AG04449 (cell line): ENCODE measurements around the gene SERPINF2.

Experiments
- CTCF ChIA-PET: fragments of 350-600 bp; formaldehyde crosslinking; extraction: SDS; loops from one replicate; lab custom pipeline; 2021; ENCODE audit warnings: antibody characterized with exemption; lab: Yijun Ruan, JAX
- POLR2A ChIA-PET: fragments of 400-600, 350-600 bp; formaldehyde crosslinking; extraction: SDS; loops from one replicate; lab custom pipeline; 2020; ENCODE audit warnings: antibody characterized with exemption, inconsistent platforms; lab: Yijun Ruan, JAX
- DNase-seq: peaks from one replicate; pipeline ENCODE4 v3.0.0-alpha.2; 2010; ENCODE audit warnings: low read depth, low spot score
- H3K4me3 ChIP-seq: 2 replicates; pipeline ENCODE4 v1.5.1; 2011; ENCODE audit warnings: low read depth, mild to moderate bottlenecking, control low read depth, low read length
- TF ChIP-seq, protein P1 (sequence below): IDR thresholded peaks from one replicate; pipeline ENCODE4 v1.5.1; 2011; ENCODE audit warnings: mild to moderate bottlenecking, moderate library complexity, low read length, control low read depth, inconsistent platforms; ENCODE audit not compliant: insufficient read depth; ENCODE audit errors: missing control alignments

The SERPINF2 gene

DNA sequence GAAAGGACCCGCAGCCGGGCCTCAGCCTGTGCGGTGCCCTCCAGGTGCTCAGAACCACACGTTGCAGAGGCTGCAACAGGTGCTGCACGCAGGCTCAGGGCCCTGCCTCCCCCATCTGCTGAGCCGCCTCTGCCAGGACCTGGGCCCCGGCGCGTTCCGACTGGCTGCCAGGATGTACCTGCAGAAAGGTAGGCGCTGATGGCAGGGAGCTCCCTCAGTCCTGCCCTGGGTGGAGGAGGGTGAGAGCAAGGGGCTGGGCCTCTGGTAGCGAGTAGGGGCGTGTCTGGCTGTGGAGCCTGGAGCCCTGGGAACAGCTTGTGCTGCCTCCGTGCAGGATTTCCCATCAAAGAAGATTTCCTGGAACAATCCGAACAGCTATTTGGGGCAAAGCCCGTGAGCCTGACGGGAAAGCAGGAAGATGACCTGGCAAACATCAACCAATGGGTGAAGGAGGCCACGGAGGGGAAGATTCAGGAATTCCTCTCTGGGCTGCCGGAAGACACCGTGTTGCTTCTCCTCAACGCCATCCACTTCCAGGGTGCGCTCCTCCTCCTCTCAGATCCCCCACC is 4.4 kb downstream of the SERPINF2 start:
- POLR2A ChIA-PET = no interaction called here
- DNase-seq = no peak
- CTCF ChIA-PET = interaction anchor here (2.0 kb wide), 1 partner anchor 26 kb away, joined by 6 read pairs; no protein-coding TSS in a partner anchor

DNA sequence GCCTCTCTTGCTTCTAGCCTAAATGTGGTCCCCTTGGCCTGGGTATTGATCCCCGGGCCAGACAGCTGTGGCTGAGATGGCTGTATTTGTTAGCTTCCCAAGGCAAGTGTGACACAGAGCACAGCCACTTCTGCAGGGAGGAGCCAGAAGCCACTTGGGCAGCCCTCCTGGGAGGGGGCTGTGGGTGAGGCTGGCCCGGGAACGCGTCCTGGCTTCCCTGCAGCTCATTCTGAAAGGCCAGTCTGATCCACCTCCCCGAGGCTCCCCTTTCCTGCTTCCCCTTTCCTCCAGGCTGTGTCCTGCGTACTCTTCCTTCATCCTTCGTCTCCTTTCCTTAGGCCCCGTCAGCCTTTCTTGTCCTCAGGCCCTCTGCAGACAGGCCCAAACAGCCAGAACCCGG is 8.0 kb downstream of the SERPINF2 start:
- ChIA-PET CTCF (interaction anchor here (0.6 kb wide), 1 partner anchor 29 kb away, joined by 3 read pairs; no protein-coding TSS in a partner anchor), POLR2A (interaction anchor here (0.6 kb wide), 1 partner anchor 567 kb away, joined by 4 read pairs; no protein-coding TSS in a partner anchor)
- no peak for DNase-seq
- TF ChIP-seq, protein P1, sequence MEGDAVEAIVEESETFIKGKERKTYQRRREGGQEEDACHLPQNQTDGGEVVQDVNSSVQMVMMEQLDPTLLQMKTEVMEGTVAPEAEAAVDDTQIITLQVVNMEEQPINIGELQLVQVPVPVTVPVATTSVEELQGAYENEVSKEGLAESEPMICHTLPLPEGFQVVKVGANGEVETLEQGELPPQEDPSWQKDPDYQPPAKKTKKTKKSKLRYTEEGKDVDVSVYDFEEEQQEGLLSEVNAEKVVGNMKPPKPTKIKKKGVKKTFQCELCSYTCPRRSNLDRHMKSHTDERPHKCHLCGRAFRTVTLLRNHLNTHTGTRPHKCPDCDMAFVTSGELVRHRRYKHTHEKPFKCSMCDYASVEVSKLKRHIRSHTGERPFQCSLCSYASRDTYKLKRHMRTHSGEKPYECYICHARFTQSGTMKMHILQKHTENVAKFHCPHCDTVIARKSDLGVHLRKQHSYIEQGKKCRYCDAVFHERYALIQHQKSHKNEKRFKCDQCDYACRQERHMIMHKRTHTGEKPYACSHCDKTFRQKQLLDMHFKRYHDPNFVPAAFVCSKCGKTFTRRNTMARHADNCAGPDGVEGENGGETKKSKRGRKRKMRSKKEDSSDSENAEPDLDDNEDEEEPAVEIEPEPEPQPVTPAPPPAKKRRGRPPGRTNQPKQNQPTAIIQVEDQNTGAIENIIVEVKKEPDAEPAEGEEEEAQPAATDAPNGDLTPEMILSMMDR = no peak
- no peak overlapping the region for H3K4me3 ChIP-seq

More for the DNA sequence above, 4.4 kb downstream of the SERPINF2 start:
- no peak overlapping the region for H3K4me3 ChIP-seq
- TF ChIP-seq, protein P1 = no peak

DNA sequence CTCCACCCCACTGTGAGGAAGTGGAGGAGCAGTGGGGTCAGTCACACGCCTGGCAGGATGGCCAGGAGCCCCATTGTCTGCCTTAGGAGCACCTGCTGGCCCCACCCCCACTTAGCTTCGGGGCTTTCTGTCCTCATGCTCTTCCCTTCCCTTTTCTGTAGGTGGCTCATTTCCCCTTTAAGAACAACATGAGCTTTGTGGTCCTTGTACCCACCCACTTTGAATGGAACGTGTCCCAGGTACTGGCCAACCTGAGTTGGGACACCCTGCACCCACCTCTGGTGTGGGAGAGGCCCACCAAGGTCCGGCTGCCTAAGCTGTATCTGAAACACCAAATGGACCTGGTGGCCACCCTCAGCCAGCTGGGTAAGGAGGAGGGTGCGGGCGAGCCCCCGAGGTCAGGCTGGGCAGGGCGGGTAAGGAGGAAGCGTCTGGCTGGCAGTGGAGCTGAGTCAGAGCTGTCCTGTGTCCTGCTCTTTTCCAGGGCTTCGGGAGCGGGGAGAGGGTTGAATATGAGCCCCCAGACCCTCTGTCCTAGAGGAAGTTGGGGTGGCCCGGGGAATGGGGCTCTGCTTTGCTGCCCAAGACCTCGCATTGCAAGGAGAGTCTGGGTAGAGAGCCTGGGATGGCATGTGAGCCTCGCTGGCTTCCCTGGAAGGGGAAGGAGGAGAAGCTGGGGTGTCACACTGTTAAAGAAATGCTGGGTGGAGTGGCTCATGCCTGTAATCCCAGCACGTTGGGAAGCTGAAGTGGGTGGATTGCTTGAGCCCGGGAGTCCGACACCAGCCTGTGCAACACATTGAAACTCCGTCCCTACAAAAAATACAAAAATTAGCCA is 10.0 kb downstream of the SERPINF2 start:
- no peak overlapping the region for H3K4me3 ChIP-seq
- TF ChIP-seq, protein P1 = no peak
- CTCF ChIA-PET = interaction anchor here (0.7 to 1.6 kb wide), 2 partner anchors 10 to 31 kb away, joined by 3 to 5 read pairs; partner anchors contain the start of gene SERPINF1
- POLR2A ChIA-PET = interaction anchor here (1.2 kb wide), 2 partner anchors 26 to 36 kb away, joined by 3 read pairs; no protein-coding TSS in a partner anchor
- no peak for DNase-seq

DNA sequence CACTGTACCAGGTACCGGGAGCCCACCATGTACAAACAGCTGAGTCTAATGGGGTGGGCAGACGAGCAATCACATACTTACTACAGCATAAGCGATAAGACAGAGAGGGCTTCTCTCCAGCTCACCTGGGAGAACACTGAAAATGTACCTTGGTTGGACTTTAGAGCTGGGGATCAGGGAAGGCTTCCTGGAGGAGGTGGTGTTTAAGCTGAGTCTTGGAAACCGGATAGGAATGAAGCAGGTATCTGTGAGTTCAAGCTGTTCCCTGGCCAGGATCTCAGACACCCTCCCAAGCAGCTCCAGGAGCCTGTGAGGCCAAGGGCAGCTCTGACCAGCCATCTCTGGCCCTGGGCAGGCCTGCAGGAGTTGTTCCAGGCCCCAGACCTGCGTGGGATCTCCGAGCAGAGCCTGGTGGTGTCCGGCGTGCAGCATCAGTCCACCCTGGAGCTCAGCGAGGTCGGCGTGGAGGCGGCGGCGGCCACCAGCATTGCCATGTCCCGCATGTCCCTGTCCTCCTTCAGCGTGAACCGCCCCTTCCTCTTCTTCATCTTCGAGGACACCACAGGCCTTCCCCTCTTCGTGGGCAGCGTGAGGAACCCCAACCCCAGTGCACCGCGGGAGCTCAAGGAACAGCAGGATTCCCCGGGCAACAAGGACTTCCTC is 11.2 kb downstream of the SERPINF2 start:
- CTCF ChIA-PET = interaction anchor here (0.6 kb wide), 1 partner anchor 32 kb away, joined by 3 read pairs; no protein-coding TSS in a partner anchor
- DNase-seq = no peak
- TF ChIP-seq, protein P1 = no peak
- H3K4me3 ChIP-seq = no peak overlapping the region
- POLR2A ChIA-PET = no interaction called here

DNA sequence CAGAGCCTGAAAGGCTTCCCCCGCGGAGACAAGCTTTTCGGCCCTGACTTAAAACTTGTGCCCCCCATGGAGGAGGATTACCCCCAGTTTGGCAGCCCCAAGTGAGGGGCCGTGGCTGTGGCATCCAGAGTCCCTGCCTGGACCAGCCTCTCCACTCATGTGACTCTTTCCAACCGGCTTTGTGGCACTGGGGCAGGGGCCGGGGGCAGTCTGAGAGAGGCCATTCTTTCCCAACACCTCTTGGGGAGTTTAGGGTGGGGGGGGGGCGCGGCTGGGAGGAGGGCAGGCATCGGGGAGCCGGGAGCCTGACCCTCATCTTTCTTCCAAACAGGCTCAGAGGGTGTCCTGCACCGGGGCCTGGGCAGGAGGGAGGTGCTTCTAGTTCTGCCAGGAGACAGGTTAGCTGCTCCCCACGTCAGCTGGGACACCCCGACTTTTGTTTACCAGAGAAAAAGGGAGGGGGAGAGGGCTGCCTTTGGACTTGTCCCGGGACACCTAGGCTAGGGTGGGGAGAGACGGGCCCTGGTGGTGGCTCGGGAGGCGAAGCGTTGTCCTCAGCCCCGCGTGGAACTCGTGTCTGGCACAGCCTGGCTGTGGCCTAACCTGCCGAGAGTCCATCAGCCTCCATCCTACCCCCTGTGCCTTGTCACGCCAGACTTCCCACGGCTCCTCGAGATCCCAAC is 11.9 kb downstream of the SERPINF2 start:
- POLR2A ChIA-PET = no interaction called here
- no peak overlapping the region for H3K4me3 ChIP-seq
- TF ChIP-seq, protein P1 = no peak
- DNase-seq = no peak
- CTCF ChIA-PET = interaction anchor here (0.6 to 1.1 kb wide), 2 partner anchors 9 to 33 kb away, joined by 3 to 4 read pairs; no protein-coding TSS in a partner anchor
